Bronchial smooth muscle cell (primary cell): ENCODE results near the gene CDO1. TPM values are rescaled to one million over a fixed set of nuclear protein-coding genes. Genes with fewer than 3 reads are reported as not detected.

ENCODE experiments used
- total RNA-seq: library from RNA; depleted of rRNA; stranded (reverse); fragments of >200 nt; gene quantifications from 2 replicates; pipeline ENCODE4 v1.2.1, GENCODE V29; 2014

The CDO1 gene
- total RNA-seq, result 29.2 and 49.2 TPM in 2 replicates

GRCh38 chr5:115816226-115817081, at the start of gene CDO1:
Gene CDO1, minus strand, starts transcription at chr5:115816659. Its CDS starts 262 bp downstream, at chr5:115816397.

GRCh38 chr5:115841382-115842088, 25.1 kb upstream of the CDO1 start, which contains the start of the genes AP3S1 and ATG12:
Gene AP3S1, plus strand, starts transcription at chr5:115841935. Its CDS starts 103 bp downstream, at chr5:115842038.
Gene ATG12, minus strand, starts transcription at chr5:115841565. Its CDS starts 13 bp downstream, at chr5:115841552.

Other genes starting within 250 kb of the CDO1 start
- gene TICAM2, start 214.2 kb downstream of the CDO1 start, total RNA-seq, result 3.0 and 4.1 TPM in 2 replicates
- 38.6 and 85.0 TPM in 2 replicates for gene TMED7, start 190.6 kb downstream of the CDO1 start, total RNA-seq
- gene ATG12, start 24.9 kb upstream of the CDO1 start, total RNA-seq, result 35.8 and 42.2 TPM in 2 replicates
- gene AP3S1, start 25.3 kb upstream of the CDO1 start, total RNA-seq, result 62.0 and 111 TPM in 2 replicates
- 0.47 and 0.52 TPM in 2 replicates for gene LVRN, start 145.8 kb upstream of the CDO1 start, total RNA-seq
- 0.69 TPM in 1 of 2 replicates, not detected in the other for gene ARL14EPL, start 215.8 kb upstream of the CDO1 start, total RNA-seq